PC-9 (cell line): ENCODE results near the gene ATP2B2. TPM values are rescaled to one million over a fixed set of nuclear protein-coding genes. Genes with fewer than 3 reads are reported as not detected.

Source experiments
- BruUV-seq: library from RNA; stranded (reverse); fragments of 400-500 nt; replicated peaks from 2 replicates; lab custom pipeline; 2021; lab: Mats Ljungman, UMichigan
- CTCF ChIA-PET: fragments of 300-600 bp; sonication (Branson Sonifier 250); formaldehyde crosslinking; loops from one replicate; lab custom pipeline; 2022; ENCODE audit warnings: antibody characterized with exemption; lab: Charles Lee
- POLR2A ChIA-PET: fragments of 300-600 bp; sonication (Branson Sonifier 250); formaldehyde crosslinking; loops from one replicate; lab custom pipeline; 2022; ENCODE audit warnings: antibody characterized with exemption; ENCODE audit not compliant: unreplicated experiment; lab: Charles Lee
- DNase-seq, 2 experiments: peaks; one replicate each; pipeline versions ENCODE4 v3.0.0 to v3.0.0-alpha.2; 2015 to 2022; ENCODE audit warnings: mixed read lengths in 1 of 2
- H2AFZ ChIP-seq: fragments of 200-600 bp; sonication (generic); 2 replicates; pipeline ENCODE4 v1.8.1; 2017; ENCODE audit warnings: antibody characterized with exemption
- H3F3A ChIP-seq: fragments of 200-600 bp; sonication (generic); 2 replicates; pipeline ENCODE4 v1.8.1; 2017; ENCODE audit warnings: antibody characterized with exemption, mild to moderate bottlenecking, low read depth; ENCODE audit not compliant: insufficient read depth
- H3K27ac ChIP-seq: fragments of 200-600 bp; sonication (generic); 2 replicates; pipeline ENCODE4 v1.6.1; 2016; ENCODE audit warnings: mixed run types
- H3K27me3 ChIP-seq: fragments of 200-600 bp; sonication (generic); 2 replicates; pipeline ENCODE4 v1.6.1; 2016; ENCODE audit warnings: low read depth, mixed run types; ENCODE audit not compliant: insufficient read depth
- H3K36me3 ChIP-seq: fragments of 200-600 bp; sonication (generic); 2 replicates; pipeline ENCODE4 v1.6.1; 2016; ENCODE audit warnings: low read depth, mixed run types
- H3K4me1 ChIP-seq: fragments of 200-600 bp; sonication (generic); replicated peaks from 2 replicates; pipeline ENCODE4 v1.6.1; 2016; ENCODE audit warnings: mixed run types; ENCODE audit not compliant: insufficient read depth
- H3K4me2 ChIP-seq: fragments of 200-600 bp; sonication (generic); 2 replicates; pipeline ENCODE4 v1.6.1; 2017; ENCODE audit warnings: mixed run types
- H3K4me3 ChIP-seq: fragments of 200-600 bp; sonication (generic); 2 replicates; pipeline ENCODE4 v1.6.1; 2016; ENCODE audit warnings: mixed run types
- H3K79me2 ChIP-seq: fragments of 200-600 bp; sonication (generic); 2 replicates; pipeline ENCODE4 v1.6.1; 2017; ENCODE audit warnings: low read depth, mixed run types
- H3K9me2 ChIP-seq: fragments of 200-600 bp; sonication (generic); 2 replicates; pipeline ENCODE4 v1.8.1; 2017; ENCODE audit warnings: mild to moderate bottlenecking; ENCODE audit not compliant: insufficient read depth
- H3K9me3 ChIP-seq: fragments of 200-600 bp; sonication (generic); 2 replicates; pipeline ENCODE4 v1.8.1; 2016; ENCODE audit warnings: low read depth; ENCODE audit not compliant: insufficient read depth
- H4K20me1 ChIP-seq: fragments of 200-600 bp; sonication (generic); 2 replicates; pipeline ENCODE4 v1.8.1; 2017; ENCODE audit not compliant: insufficient read depth
- CTCF ChIP-seq: fragments of 200-600 bp; sonication (generic); conservative IDR thresholded peaks from 2 replicates; pipeline ENCODE4 v1.6.1; 2017; ENCODE audit warnings: mixed run types, antibody characterized with exemption, mild to moderate bottlenecking, moderate library complexity
- EZH2 ChIP-seq: fragments of 200-600 bp; sonication (generic); IDR thresholded peaks from 2 replicates; pipeline ENCODE4 v1.8.0; 2017; ENCODE audit warnings: antibody characterized with exemption, low read depth
- intact Hi-C: fragments of 100-400 bp; cut with micrococcal nuclease; formaldehyde crosslinking; loops from one replicate; pipeline ENCODE4 v1.10.0; 2022; ENCODE audit not compliant: unreplicated experiment
- total RNA-seq: library from RNA; stranded (reverse); gene quantifications from 2 replicates; pipeline ENCODE4 v1.2.3, GENCODE V29; 2021

Gene ATP2B2
- total RNA-seq, 1 experiment from 2014 or later: not detected

GRCh38 chr3:10507331-10507730, 1.9 kb upstream of the ATP2B2 start:
- no peaks in the 10 kb centered on the region for H3K36me3 ChIP-seq
- POLR2A ChIA-PET: no interaction called here
- no peaks in the 10 kb centered on the region for H3K9me3 ChIP-seq
- TF ChIP-seq CTCF (no peak), EZH2 (no peak)
- peaks cover 87% of the 10 kb centered on the region for H3K27me3 ChIP-seq
- BruUV-seq: no TSS peak
- H3K4me3 ChIP-seq: no peak overlapping the region
- H3K27ac ChIP-seq: no peak overlapping the region
- no peaks in the 10 kb centered on the region for H3F3A ChIP-seq
- no peaks in the 10 kb centered on the region for H3K4me1 ChIP-seq
- intact Hi-C loops: no loop called here
- DNase-seq: no peak
- CTCF ChIA-PET: no interaction called here
- no peak overlapping the region for H2AFZ ChIP-seq
- no peak overlapping the region for H3K4me2 ChIP-seq
- no peaks in the 10 kb centered on the region; the same call in 1 of the 2 replicates for H4K20me1 ChIP-seq
- H3K79me2 ChIP-seq: no peaks in the 10 kb centered on the region
- no peaks in the 10 kb centered on the region for H3K9me2 ChIP-seq

- ChIA-PET POLR2A (no interaction called here), CTCF (no interaction called here)
- no peak overlapping the region for H2AFZ ChIP-seq
- no peaks in the 10 kb centered on the region for H3F3A ChIP-seq
- H3K9me3 ChIP-seq: no peaks in the 10 kb centered on the region
- no peaks in the 10 kb centered on the region for H3K4me1 ChIP-seq
- H4K20me1 ChIP-seq: no peaks in the 10 kb centered on the region; the same call in 1 of the 2 replicates
- no peak overlapping the region for H3K4me3 ChIP-seq
- H3K36me3 ChIP-seq: no peaks in the 10 kb centered on the region
- no TSS peak for BruUV-seq
- no peak overlapping the region for H3K4me2 ChIP-seq
- intact Hi-C loops: no loop called here
- no peaks in the 10 kb centered on the region for H3K79me2 ChIP-seq
- no peak overlapping the region for H3K27ac ChIP-seq
- TF ChIP-seq EZH2 (no peak), CTCF (no peak)
- peaks cover 87% of the 10 kb centered on the region for H3K27me3 ChIP-seq
- no peaks in the 10 kb centered on the region for H3K9me2 ChIP-seq
- no peak for DNase-seq
These were observed 1.3 kb upstream of the ATP2B2 start for GRCh38 chr3:10506696-10507095.

GRCh38 chr3:10505791-10506585, 602 bp upstream of the ATP2B2 start:
- CTCF ChIA-PET: no interaction called here

More at GRCh38 chr3:10505791-10506585, 602 bp upstream of the ATP2B2 start:
- intact Hi-C loops: no loop called here
- H3K4me1 ChIP-seq: no peaks in the 10 kb centered on the region
- no peaks in the 10 kb centered on the region; the same call in 1 of the 2 replicates for H4K20me1 ChIP-seq
- no peak overlapping the region for H3K27ac ChIP-seq
- POLR2A ChIA-PET: no interaction called here
- peak; percentile 84; the same call in 1 of the 2 replicates for TF ChIP-seq EZH2
- no peak for TF ChIP-seq CTCF
- no peaks in the 10 kb centered on the region for H3K9me2 ChIP-seq
- no peaks in the 10 kb centered on the region for H3K79me2 ChIP-seq
- no peaks in the 10 kb centered on the region for H3K9me3 ChIP-seq
- no peaks in the 10 kb centered on the region for H3K36me3 ChIP-seq
- no TSS peak for BruUV-seq
- no peak for DNase-seq
- peaks cover 87% of the 10 kb centered on the region for H3K27me3 ChIP-seq
- no peaks in the 10 kb centered on the region for H3F3A ChIP-seq
- H3K4me2 ChIP-seq: no peak overlapping the region
- H3K4me3 ChIP-seq: no peak overlapping the region
- no peak overlapping the region for H2AFZ ChIP-seq
